H9 (cell line): ENCODE data around the gene AGAP3. TPM values are rescaled to one million over a fixed set of nuclear protein-coding genes. Genes with fewer than 3 reads are reported as not detected.
A peak's percentile ranks its signal among the peaks of the same experiment; 100 is the strongest.

Experiments used
- DNase-seq: peaks from one replicate; pipeline ENCODE4 v3.0.0-alpha.2; 2017
- H2AFZ ChIP-seq: one replicate; pipeline ENCODE4 v1.6.1; 2013; ENCODE audit warnings: mild to moderate bottlenecking, low read length, control low read depth, moderate library complexity
- H2AK5ac ChIP-seq: 2 replicates; pipeline ENCODE4 v1.6.1; 2013; ENCODE audit warnings: low read length, control low read depth, mixed read lengths; ENCODE audit not compliant: insufficient read length
- H2BK120ac ChIP-seq: one replicate; pipeline ENCODE4 v1.6.1; 2013; ENCODE audit warnings: low read depth, mild to moderate bottlenecking, low read length, control low read depth, inconsistent platforms; ENCODE audit not compliant: poor library complexity, severe bottlenecking
- H2BK12ac ChIP-seq: 2 replicates; pipeline ENCODE4 v1.6.1; 2013; ENCODE audit warnings: low read length, control low read depth, mixed read lengths, low read depth; ENCODE audit not compliant: insufficient read length
- H2BK15ac ChIP-seq: 2 replicates; pipeline ENCODE4 v1.6.1; 2013; ENCODE audit warnings: low read depth, low read length, control low read depth
- H2BK20ac ChIP-seq: one replicate; pipeline ENCODE4 v1.6.1; 2013; ENCODE audit warnings: low read depth, mild to moderate bottlenecking, low read length, control low read depth, inconsistent platforms; ENCODE audit not compliant: poor library complexity, severe bottlenecking
- H2BK5ac ChIP-seq: 2 replicates; pipeline ENCODE4 v1.6.1; 2013; ENCODE audit warnings: low read length, control low read depth, mixed read lengths; ENCODE audit not compliant: insufficient read length
- H3K14ac ChIP-seq: 2 replicates; pipeline ENCODE4 v1.6.1; 2013; ENCODE audit warnings: low read length, control low read depth; ENCODE audit not compliant: insufficient read depth
- H3K18ac ChIP-seq: 2 replicates; pipeline ENCODE4 v1.6.1; 2013; ENCODE audit warnings: low read depth, mild to moderate bottlenecking, mixed read lengths, low read length, control low read depth; ENCODE audit not compliant: insufficient read length
- H3K23ac ChIP-seq: 2 replicates; pipeline ENCODE4 v1.6.1; 2013; ENCODE audit warnings: low read length, control low read depth, mixed read lengths, low read depth; ENCODE audit not compliant: insufficient read length
- H3K23me2 ChIP-seq: 2 replicates; pipeline ENCODE4 v1.6.1; 2013; ENCODE audit warnings: low read depth, mild to moderate bottlenecking, mixed read lengths, low read length, control low read depth; ENCODE audit not compliant: insufficient read length, poor library complexity, severe bottlenecking
- H3K27ac ChIP-seq: 2 replicates; pipeline ENCODE4 v1.5.1; 2013; ENCODE audit warnings: low read length, control low read depth, mixed read lengths, low read depth; ENCODE audit not compliant: insufficient read length
- H3K27me3 ChIP-seq: 2 replicates; pipeline ENCODE4 v1.6.1; 2013; ENCODE audit warnings: low read length, control low read depth, inconsistent platforms; ENCODE audit not compliant: insufficient read depth
- H3K4ac ChIP-seq: 2 replicates; pipeline ENCODE4 v1.6.1; 2013; ENCODE audit warnings: low read depth, mild to moderate bottlenecking, control low read depth, inconsistent platforms, low read length, moderate library complexity
- H3K4me1 ChIP-seq: 2 replicates; pipeline ENCODE4 v1.6.1; 2013; ENCODE audit warnings: low read length, control low read depth, inconsistent platforms; ENCODE audit not compliant: insufficient read depth
- H3K4me2 ChIP-seq: 2 replicates; pipeline ENCODE4 v1.6.1; 2013; ENCODE audit warnings: low read length, control low read depth, mixed read lengths; ENCODE audit not compliant: insufficient read length, insufficient read depth
- H3K56ac ChIP-seq: 2 replicates; pipeline ENCODE4 v1.6.1; 2013; ENCODE audit warnings: low read depth, mild to moderate bottlenecking, mixed read lengths, low read length, control low read depth; ENCODE audit not compliant: insufficient read length
- H3K79me1 ChIP-seq: 2 replicates; pipeline ENCODE4 v1.6.1; 2013; ENCODE audit warnings: low read depth, mild to moderate bottlenecking, moderate library complexity, low read length, control low read depth, inconsistent platforms; ENCODE audit not compliant: insufficient read depth, poor library complexity, severe bottlenecking
- H3K79me2 ChIP-seq: 2 replicates; pipeline ENCODE4 v1.6.1; 2013; ENCODE audit warnings: low read length, control low read depth, inconsistent platforms; ENCODE audit not compliant: insufficient read depth
- H3K9ac ChIP-seq: 2 replicates; pipeline ENCODE4 v1.6.1; 2013; ENCODE audit warnings: low read length, control low read depth, mixed read lengths; ENCODE audit not compliant: insufficient read length; ENCODE audit errors: extremely low read depth
- H3K9me3 ChIP-seq: one replicate; pipeline ENCODE4 v1.6.1; 2013; ENCODE audit warnings: low read depth, low read length, inconsistent platforms; ENCODE audit not compliant: control insufficient read depth
- H3T11ph ChIP-seq: one replicate; pipeline ENCODE4 v1.6.1; 2013; ENCODE audit warnings: mild to moderate bottlenecking, low read length, control low read depth, inconsistent platforms
- H4K20me1 ChIP-seq: one replicate; pipeline ENCODE4 v1.6.1; 2013; ENCODE audit not compliant: control insufficient read depth, insufficient read length, insufficient read depth
- H4K5ac ChIP-seq: 2 replicates; pipeline ENCODE4 v1.6.1; 2013; ENCODE audit warnings: low read depth, mild to moderate bottlenecking, mixed read lengths, low read length, control low read depth; ENCODE audit not compliant: insufficient read length
- H4K8ac ChIP-seq: replicated peaks from 2 replicates; pipeline ENCODE4 v1.6.1; 2013; ENCODE audit warnings: low read length, control low read depth, mixed read lengths, low read depth; ENCODE audit not compliant: insufficient read length
- H4K91ac ChIP-seq: 2 replicates; pipeline ENCODE4 v1.6.1; 2013; ENCODE audit warnings: low read depth, mild to moderate bottlenecking, moderate library complexity, mixed read lengths, low read length, control low read depth; ENCODE audit not compliant: insufficient read length
- H3K27ac Mint-ChIP-seq, 3 experiments: 2 replicates in 2 of 3; 3 replicates in 1 of 3; pipeline ENCODE4 v1.8.0; 2020 to 2021; ENCODE audit warnings: mixed read lengths in 3 of 3, mild to moderate bottlenecking in 1 of 3, moderate library complexity in 1 of 3
- H3K27me3 Mint-ChIP-seq: 2 replicates; pipeline ENCODE4 v1.8.0; 2021; ENCODE audit warnings: low read depth, mild to moderate bottlenecking, moderate library complexity, mixed read lengths
- H3K36me3 Mint-ChIP-seq, 3 experiments: 2 replicates in 2 of 3; 3 replicates in 1 of 3; pipeline ENCODE4 v1.8.0; 2020 to 2021; ENCODE audit warnings: low read depth in 3 of 3, mixed read lengths in 3 of 3; ENCODE audit not compliant: insufficient read depth in 1 of 3
- H3K4me1 Mint-ChIP-seq, 2 experiments: 2 replicates each; pipeline ENCODE4 v1.8.0; 2020; ENCODE audit warnings: mixed read lengths in 2 of 2
- H3K4me3 Mint-ChIP-seq, 2 experiments: 2 replicates in 1 of 2; 3 replicates in 1 of 2; pipeline ENCODE4 v1.8.0; 2020 to 2021; ENCODE audit warnings: mild to moderate bottlenecking in 2 of 2, mixed read lengths in 2 of 2, moderate library complexity in 1 of 2
- H3K9me3 Mint-ChIP-seq, 2 experiments: 2 replicates in 1 of 2; 3 replicates in 1 of 2; pipeline ENCODE4 v1.8.0; 2020; ENCODE audit warnings: mild to moderate bottlenecking in 2 of 2, mixed read lengths in 2 of 2, moderate library complexity in 1 of 2
- CTCF ChIP-seq: fragments of 200-600 bp; sonication (generic); conservative IDR thresholded peaks from 3 replicates; pipeline ENCODE4 v1.8.0; 2021; ENCODE audit warnings: antibody characterized with exemption, mild to moderate bottlenecking
- WGBS: extraction: QIAGEN DNeasy Blood & Tissue Kit; methylation state at CpG from one replicate; pipeline ENCODE4 v1.1.7; 2013; ENCODE audit warnings: missing lambda C conversion rate, low lambda C conversion rate, mixed read lengths; ENCODE audit not compliant: insufficient read length; ENCODE audit errors: extremely low coverage; 5-methylcytosine and 5-hydroxymethylcytosine counted together
- total RNA-seq: library from RNA; stranded (reverse); gene quantifications from 2 replicates; pipeline ENCODE4 v1.2.1, GENCODE V29; 2021

Gene AGAP3
- total RNA-seq, 1 experiment from 2014 or later, result 97.7 TPM

- Histone ChIP-seq H2AFZ (no peak overlapping the region), H2BK5ac (no peak overlapping the region), H3K4ac (no peak overlapping the region), H3K27ac (no peak overlapping the region), H2BK12ac (no peak overlapping the region), H3K9ac (no peak overlapping the region), H3K4me1 (no peaks in the 10 kb centered on the region), H3K4me2 (peak overlapping the region; percentile 25), H3T11ph (no peak overlapping the region), H2BK20ac (no peak overlapping the region), H3K9me3 (no peaks in the 10 kb centered on the region), H3K23ac (no peak overlapping the region), H3K27me3 (peaks cover 45% of the 10 kb centered on the region), H3K18ac (no peak overlapping the region), H2AK5ac (no peak overlapping the region), H2BK15ac (no peak overlapping the region), H4K8ac (no peak overlapping the region), H3K56ac (no peak overlapping the region), H4K5ac (no peak overlapping the region), H3K23me2 (peaks cover 10% of the 10 kb centered on the region), H3K14ac (no peak overlapping the region), H3K79me1 (no peaks in the 10 kb centered on the region), H4K91ac (no peak overlapping the region), H3K79me2 (no peaks in the 10 kb centered on the region), H2BK120ac (no peak overlapping the region), H4K20me1 (no peaks in the 10 kb centered on the region)
- Mint-ChIP-seq H3K9me3 (peaks cover 14 to 19% of the 10 kb centered on the region in 2 experiments), H3K36me3 (no peaks in the 10 kb centered on the region; a peak in 2 of 7 replicates), H3K4me1 (peaks cover 8 to 17% of the 10 kb centered on the region in 2 experiments; a peak in 3 of 4 replicates), H3K27ac (no peak overlapping the region), H3K27me3 (peaks cover 58% of the 10 kb centered on the region), H3K4me3 (peak overlapping the region in 1 of 2 experiments; percentile 80; a peak in 3 of 5 replicates)
- no peak for TF ChIP-seq CTCF
- no peak for DNase-seq
- no CpG with 5 or more reads among the region's 10 CpGs for WGBS
Measured at GRCh38 chr7:151168787-151169162, 82.5 kb downstream of the AGAP3 start.
